Measurements from ENCODE around the gene ATAD3B. TPM values are rescaled to one million over a fixed set of nuclear protein-coding genes. Genes with fewer than 3 reads are reported as not detected.
A peak's percentile ranks its signal among the peaks of the same experiment; 100 is the strongest.

The ATAD3B gene
- total and polyA plus RNA-seq, 2 of the 13 experiments (the other 11 are each of a cell fraction or from before 2014, with no cell fraction given), result 9.6 to 31.1 TPM

DNA sequence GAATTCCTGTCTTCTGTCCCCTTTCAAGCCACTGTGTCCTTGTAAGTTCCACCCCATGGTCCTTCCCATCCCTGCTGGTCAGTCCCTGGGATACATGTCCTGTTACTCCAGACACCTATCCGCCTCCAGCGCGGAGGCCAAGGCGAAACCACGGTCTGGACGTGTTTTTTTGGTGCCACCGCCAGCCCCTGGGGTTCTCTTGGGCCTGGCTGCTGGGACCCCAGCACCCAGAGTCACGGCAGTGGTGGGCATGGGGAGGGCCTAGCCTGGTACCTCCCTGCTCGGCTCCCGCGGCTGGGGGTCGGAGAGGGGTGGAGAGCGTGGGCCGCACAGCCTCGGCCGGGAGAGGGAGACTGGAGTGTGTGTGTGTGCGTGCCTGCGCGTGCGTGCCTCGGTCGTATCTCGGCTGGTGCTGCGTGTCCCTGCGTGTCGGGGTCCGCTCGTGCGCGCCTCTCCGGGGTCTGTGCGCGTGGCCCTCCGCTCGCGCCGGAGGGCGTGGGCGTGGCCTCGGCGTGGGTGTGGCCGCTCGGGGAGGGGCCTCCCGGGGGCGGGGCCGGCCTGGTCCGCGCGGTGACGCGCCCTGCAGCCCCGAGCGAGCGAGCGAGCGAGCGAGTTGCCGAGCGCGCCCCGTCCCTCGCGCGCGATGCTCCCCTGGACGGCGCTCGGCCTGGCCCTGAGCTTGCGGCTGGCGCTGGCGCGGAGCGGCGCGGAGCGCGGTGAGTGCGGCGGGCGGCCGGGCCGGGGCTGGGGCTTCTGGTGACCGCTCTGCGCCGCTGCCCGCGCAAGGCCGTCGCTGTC, 36.3 kb upstream of the ATAD3B start, which contains the start of gene VWA1 (continued):
- TF ChIP-seq, protein P1, sequence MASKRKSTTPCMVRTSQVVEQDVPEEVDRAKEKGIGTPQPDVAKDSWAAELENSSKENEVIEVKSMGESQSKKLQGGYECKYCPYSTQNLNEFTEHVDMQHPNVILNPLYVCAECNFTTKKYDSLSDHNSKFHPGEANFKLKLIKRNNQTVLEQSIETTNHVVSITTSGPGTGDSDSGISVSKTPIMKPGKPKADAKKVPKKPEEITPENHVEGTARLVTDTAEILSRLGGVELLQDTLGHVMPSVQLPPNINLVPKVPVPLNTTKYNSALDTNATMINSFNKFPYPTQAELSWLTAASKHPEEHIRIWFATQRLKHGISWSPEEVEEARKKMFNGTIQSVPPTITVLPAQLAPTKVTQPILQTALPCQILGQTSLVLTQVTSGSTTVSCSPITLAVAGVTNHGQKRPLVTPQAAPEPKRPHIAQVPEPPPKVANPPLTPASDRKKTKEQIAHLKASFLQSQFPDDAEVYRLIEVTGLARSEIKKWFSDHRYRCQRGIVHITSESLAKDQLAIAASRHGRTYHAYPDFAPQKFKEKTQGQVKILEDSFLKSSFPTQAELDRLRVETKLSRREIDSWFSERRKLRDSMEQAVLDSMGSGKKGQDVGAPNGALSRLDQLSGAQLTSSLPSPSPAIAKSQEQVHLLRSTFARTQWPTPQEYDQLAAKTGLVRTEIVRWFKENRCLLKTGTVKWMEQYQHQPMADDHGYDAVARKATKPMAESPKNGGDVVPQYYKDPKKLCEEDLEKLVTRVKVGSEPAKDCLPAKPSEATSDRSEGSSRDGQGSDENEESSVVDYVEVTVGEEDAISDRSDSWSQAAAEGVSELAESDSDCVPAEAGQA (IDR thresholded peaks at IDR 0.05; ENCODE audit: low read depth), result no peak
- TF ChIP-seq, protein P1 (CRISPR knock-in tag; IDR thresholded peaks at IDR 0.05; ENCODE audit: borderline replicate concordance), result 0 out of 2 replicates have a peak, but pooled peaks have one; percentile 57
- TF ChIP-seq KLF12 (CRISPR knock-in tag; IDR thresholded peaks at IDR 0.05; ENCODE audit: borderline replicate concordance), result 0 out of 2 replicates have a peak, but pooled peaks have one; percentile 32
- no peak; the same call in 1 of the 2 replicates for TF ChIP-seq ATF7-NPFF (CRISPR knock-in tag; IDR thresholded peaks at IDR 0.05; ENCODE audit: low read depth)
- no peak for TF ChIP-seq MTF2 (CRISPR knock-in tag; IDR thresholded peaks at IDR 0.05; ENCODE audit: borderline replicate concordance)
- TF ChIP-seq PRMT3 (CRISPR knock-in tag; IDR thresholded peaks at IDR 0.05; ENCODE audit: borderline replicate concordance, low read depth), result no peak
- TF ChIP-seq, protein P2, sequence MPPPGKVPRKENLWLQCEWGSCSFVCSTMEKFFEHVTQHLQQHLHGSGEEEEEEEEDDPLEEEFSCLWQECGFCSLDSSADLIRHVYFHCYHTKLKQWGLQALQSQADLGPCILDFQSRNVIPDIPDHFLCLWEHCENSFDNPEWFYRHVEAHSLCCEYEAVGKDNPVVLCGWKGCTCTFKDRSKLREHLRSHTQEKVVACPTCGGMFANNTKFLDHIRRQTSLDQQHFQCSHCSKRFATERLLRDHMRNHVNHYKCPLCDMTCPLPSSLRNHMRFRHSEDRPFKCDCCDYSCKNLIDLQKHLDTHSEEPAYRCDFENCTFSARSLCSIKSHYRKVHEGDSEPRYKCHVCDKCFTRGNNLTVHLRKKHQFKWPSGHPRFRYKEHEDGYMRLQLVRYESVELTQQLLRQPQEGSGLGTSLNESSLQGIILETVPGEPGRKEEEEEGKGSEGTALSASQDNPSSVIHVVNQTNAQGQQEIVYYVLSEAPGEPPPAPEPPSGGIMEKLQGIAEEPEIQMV (CRISPR knock-in tag; IDR thresholded peaks at IDR 0.05; ENCODE audit: low read depth), result 0 out of 2 replicates have a peak, but pooled peaks have one; percentile 59
- TF ChIP-seq, protein P3, sequence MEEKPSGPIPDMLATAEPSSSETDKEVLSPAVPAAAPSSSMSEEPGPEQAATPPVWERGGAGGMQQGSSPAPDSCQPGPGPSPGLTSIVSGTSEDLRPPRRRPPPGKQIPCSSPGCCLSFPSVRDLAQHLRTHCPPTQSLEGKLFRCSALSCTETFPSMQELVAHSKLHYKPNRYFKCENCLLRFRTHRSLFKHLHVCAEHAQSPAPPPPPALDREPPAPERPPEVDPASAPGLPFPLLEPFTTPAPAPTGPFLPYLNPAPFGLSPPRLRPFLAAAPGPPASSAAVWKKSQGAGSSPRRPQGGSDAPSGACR (CRISPR knock-in tag; IDR thresholded peaks at IDR 0.05), result 0 out of 2 replicates have a peak, but pooled peaks have one; percentile 31
- TF ChIP-seq ZNF446 (CRISPR knock-in tag; IDR thresholded peaks at IDR 0.05), result no peak
- TF ChIP-seq IRX3 (CRISPR knock-in tag; IDR thresholded peaks at IDR 0.05; ENCODE audit: borderline replicate concordance, low read depth), result 0 out of 2 replicates have a peak, but pooled peaks have one; percentile 43
- TF ChIP-seq, protein P4, sequence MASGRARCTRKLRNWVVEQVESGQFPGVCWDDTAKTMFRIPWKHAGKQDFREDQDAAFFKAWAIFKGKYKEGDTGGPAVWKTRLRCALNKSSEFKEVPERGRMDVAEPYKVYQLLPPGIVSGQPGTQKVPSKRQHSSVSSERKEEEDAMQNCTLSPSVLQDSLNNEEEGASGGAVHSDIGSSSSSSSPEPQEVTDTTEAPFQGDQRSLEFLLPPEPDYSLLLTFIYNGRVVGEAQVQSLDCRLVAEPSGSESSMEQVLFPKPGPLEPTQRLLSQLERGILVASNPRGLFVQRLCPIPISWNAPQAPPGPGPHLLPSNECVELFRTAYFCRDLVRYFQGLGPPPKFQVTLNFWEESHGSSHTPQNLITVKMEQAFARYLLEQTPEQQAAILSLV (CRISPR knock-in tag; IDR thresholded peaks at IDR 0.05; ENCODE audit: borderline replicate concordance), result peak; percentile 91; the same call in 1 of the 2 replicates
- peak; percentile 96 for TF ChIP-seq SAFB2 (CRISPR knock-in tag; IDR thresholded peaks at IDR 0.05; ENCODE audit: borderline replicate concordance, low read depth)
- peak; percentile 91 for TF ChIP-seq ZNF572 (CRISPR knock-in tag; IDR thresholded peaks at IDR 0.05)
- TF ChIP-seq PHF20 (CRISPR knock-in tag; IDR thresholded peaks at IDR 0.05), result 0 out of 2 replicates have a peak, but pooled peaks have one; percentile 39
- TF ChIP-seq RXRA (CRISPR knock-in tag; IDR thresholded peaks at IDR 0.05), result peak; percentile 48; the same call in 1 of the 2 replicates
- no peak for TF ChIP-seq KMT2B (CRISPR knock-in tag; IDR thresholded peaks at IDR 0.05)
- TF ChIP-seq LCORL (IDR thresholded peaks at IDR 0.05), result no peak
- TF ChIP-seq LCORL (CRISPR knock-in tag; IDR thresholded peaks at IDR 0.05), result 0 out of 2 replicates have a peak, but pooled peaks have one; percentile 38
